ENCODE results near the gene TEX14.

TEX14 gene

GRCh38 chr17:58626905-58627304 is 64.9 kb downstream of the TEX14 start:
- TF ChIP-seq, protein P1, sequence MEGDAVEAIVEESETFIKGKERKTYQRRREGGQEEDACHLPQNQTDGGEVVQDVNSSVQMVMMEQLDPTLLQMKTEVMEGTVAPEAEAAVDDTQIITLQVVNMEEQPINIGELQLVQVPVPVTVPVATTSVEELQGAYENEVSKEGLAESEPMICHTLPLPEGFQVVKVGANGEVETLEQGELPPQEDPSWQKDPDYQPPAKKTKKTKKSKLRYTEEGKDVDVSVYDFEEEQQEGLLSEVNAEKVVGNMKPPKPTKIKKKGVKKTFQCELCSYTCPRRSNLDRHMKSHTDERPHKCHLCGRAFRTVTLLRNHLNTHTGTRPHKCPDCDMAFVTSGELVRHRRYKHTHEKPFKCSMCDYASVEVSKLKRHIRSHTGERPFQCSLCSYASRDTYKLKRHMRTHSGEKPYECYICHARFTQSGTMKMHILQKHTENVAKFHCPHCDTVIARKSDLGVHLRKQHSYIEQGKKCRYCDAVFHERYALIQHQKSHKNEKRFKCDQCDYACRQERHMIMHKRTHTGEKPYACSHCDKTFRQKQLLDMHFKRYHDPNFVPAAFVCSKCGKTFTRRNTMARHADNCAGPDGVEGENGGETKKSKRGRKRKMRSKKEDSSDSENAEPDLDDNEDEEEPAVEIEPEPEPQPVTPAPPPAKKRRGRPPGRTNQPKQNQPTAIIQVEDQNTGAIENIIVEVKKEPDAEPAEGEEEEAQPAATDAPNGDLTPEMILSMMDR (IDR thresholded peaks at IDR 0.05; ENCODE audit: low read depth, low read length): no peak
- no peak overlapping the region for H3K4me3 ChIP-seq (ENCODE audit: low read depth, low read length)

DNA sequence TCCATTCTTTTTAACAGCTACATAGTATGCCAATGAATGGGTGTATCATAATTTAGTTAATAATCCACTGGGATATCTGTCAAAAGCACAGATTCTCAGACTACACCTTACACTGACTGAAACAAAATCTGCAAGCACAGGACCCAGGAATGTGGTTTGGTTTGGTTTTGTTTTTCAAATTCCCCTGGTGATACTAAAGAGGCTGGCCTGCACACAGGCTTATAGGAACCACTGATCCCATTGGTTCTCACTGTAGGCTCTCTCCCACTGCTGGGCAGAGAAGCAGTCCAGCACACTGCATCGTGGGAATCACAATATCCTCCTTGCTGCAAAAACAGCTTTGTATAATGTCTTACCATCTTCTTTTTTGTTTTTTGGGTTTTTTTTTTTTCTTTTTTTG is 67.1 kb downstream of the TEX14 start:
- H3K4me3 ChIP-seq (ENCODE audit: low read depth, low read length): no peak overlapping the region
- TF ChIP-seq, protein P1 (IDR thresholded peaks at IDR 0.05; ENCODE audit: low read depth, low read length): no peak

- TF ChIP-seq, protein P1 (IDR thresholded peaks at IDR 0.05; ENCODE audit: low read depth, low read length): no peak
- no peak overlapping the region for H3K4me3 ChIP-seq (ENCODE audit: low read depth, low read length)
Observed at GRCh38 chr17:58621174-58621573, 70.7 kb downstream of the TEX14 start.

DNA sequence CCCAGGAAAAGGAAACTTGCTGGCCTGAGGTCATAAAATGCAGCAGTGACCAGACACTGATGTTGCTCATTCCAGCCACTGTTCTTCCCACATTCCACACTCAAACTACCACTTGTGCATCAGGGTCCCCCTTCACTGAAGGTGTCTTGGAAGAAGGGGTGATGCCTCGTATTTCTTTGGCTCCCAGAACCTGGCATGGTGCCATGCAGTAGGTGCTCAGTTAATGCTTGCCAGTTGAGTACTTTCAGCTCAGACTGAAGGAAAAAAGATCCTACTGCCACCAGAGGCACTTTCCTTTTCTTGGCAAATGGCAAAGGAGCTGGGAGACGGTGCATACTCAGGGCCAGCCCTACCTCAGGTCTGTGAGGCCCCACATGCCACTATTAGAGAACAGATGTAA is 73.5 kb downstream of the TEX14 start:
- no peak overlapping the region for H3K4me3 ChIP-seq (ENCODE audit: low read depth, low read length)
- TF ChIP-seq, protein P1 (IDR thresholded peaks at IDR 0.05; ENCODE audit: low read depth, low read length): no peak

- no peak overlapping the region for H3K4me3 ChIP-seq (ENCODE audit: low read depth, low read length)
- TF ChIP-seq, protein P1 (IDR thresholded peaks at IDR 0.05; ENCODE audit: low read depth, low read length): no peak
Observed at GRCh38 chr17:58617563-58617962, 74.3 kb downstream of the TEX14 start.

- no peak overlapping the region for H3K4me3 ChIP-seq (ENCODE audit: low read depth, low read length)
- TF ChIP-seq, protein P1 (IDR thresholded peaks at IDR 0.05; ENCODE audit: low read depth, low read length): no peak
Observed at GRCh38 chr17:58615768-58616659, 75.8 kb downstream of the TEX14 start.

DNA sequence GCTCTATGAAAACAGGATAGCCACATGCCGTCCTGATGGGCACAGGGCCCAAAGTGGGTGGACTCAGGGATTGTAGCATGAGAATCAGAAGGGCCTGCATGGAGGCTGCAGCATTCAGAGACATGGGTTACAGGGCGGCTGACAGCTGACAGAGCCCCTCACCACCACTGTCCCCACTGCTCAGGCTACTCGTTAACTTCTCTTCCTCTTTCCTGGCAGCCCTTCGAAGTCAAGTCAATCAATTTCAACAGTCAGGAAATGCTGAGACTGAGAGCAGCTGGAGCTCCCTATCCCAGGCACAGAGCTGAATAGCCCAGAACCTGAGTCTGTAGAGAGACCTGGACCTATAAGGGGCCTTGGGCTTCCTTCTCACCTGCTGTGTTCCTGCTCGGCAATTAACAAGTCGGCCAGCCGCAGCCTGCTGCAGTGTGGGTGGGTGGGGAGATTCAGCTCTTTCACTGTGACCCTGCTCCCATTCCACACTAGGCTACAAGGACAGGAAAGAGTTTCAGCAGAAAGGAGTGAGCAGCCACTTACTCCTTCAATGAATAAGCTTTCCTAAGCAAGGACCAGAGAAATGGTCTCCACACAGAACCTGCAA is 76.9 kb downstream of the TEX14 start:
- TF ChIP-seq, protein P1 (IDR thresholded peaks at IDR 0.05; ENCODE audit: low read depth, low read length): no peak
- no peak overlapping the region for H3K4me3 ChIP-seq (ENCODE audit: low read depth, low read length)

All from WI38 (cell line).